NCI-H187 treated with DMSO at 0.1 percent for 48 hours (cell line): Measurements from ENCODE around the gene LMOD1.
"Not testable (repeated sequence)": the region's sequence is repeated elsewhere in the genome, so short reads cannot be mapped to it uniquely, and the experiment has no call there.

Source experiments
- DNase-seq: peaks from one replicate; lab custom pipeline; 2025; lab: John Stamatoyannopoulos, UW

LMOD1 gene

GRCh38 chr1:201947697-201948008, 1.3 kb upstream of the LMOD1 start:
- DNase-seq = no peak

GRCh38 chr1:201945863-201946223, 505 bp downstream of the LMOD1 start:
- DNase-seq = no peak

GRCh38 chr1:201945157-201945556, 1.2 kb downstream of the LMOD1 start:
- DNase-seq = no peak

- DNase-seq = no peak
Observed at GRCh38 chr1:201944639-201945038, 1.7 kb downstream of the LMOD1 start.

- no peak for DNase-seq
Observed at GRCh38 chr1:201944002-201944401, 2.3 kb downstream of the LMOD1 start.

- no peak for DNase-seq
Observed at GRCh38 chr1:201942129-201942495, 4.2 kb downstream of the LMOD1 start.

GRCh38 chr1:201941420-201942128, 4.8 kb downstream of the LMOD1 start:
- no peak for DNase-seq

GRCh38 chr1:201940316-201940715, 6.0 kb downstream of the LMOD1 start:
- DNase-seq = not testable (repeated sequence)

- DNase-seq = no peak
Observed at GRCh38 chr1:201939574-201939973, 6.8 kb downstream of the LMOD1 start.

GRCh38 chr1:201939148-201939547, 7.2 kb downstream of the LMOD1 start:
- no peak for DNase-seq

- no peak for DNase-seq
Observed at GRCh38 chr1:201938440-201939035, 7.8 kb downstream of the LMOD1 start.

- no peak for DNase-seq
Observed at GRCh38 chr1:201937624-201938213, 8.6 kb downstream of the LMOD1 start.

GRCh38 chr1:201933840-201934430, 12.4 kb downstream of the LMOD1 start:
- no peak for DNase-seq

GRCh38 chr1:201930803-201931202, 15.5 kb downstream of the LMOD1 start:
- no peak for DNase-seq

GRCh38 chr1:201930137-201930536, 16.2 kb downstream of the LMOD1 start:
- no peak for DNase-seq

- no peak for DNase-seq
Observed at GRCh38 chr1:201928266-201928665, 18.1 kb downstream of the LMOD1 start.

GRCh38 chr1:201925981-201926645, 20.2 kb downstream of the LMOD1 start:
- no peak for DNase-seq

- no peak for DNase-seq
Observed at GRCh38 chr1:201925301-201925567, 21.1 kb downstream of the LMOD1 start.

- no peak for DNase-seq
Observed at GRCh38 chr1:201921952-201922558, 24.3 kb downstream of the LMOD1 start.

- no peak for DNase-seq
Observed at GRCh38 chr1:201918343-201918742, 28.0 kb downstream of the LMOD1 start.

GRCh38 chr1:201917362-201918033, 28.9 kb downstream of the LMOD1 start:
- no peak for DNase-seq

GRCh38 chr1:201916649-201917249, 29.6 kb downstream of the LMOD1 start:
- DNase-seq = no peak
